H4 (cell line): ENCODE measurements around the gene CES3. TPM values are rescaled to one million over a fixed set of nuclear protein-coding genes. Genes with fewer than 3 reads are reported as not detected.
"Not testable (repeated sequence)": the region's sequence is repeated elsewhere in the genome, so short reads cannot be mapped to it uniquely, and the experiment has no call there.

Experiments
- DNase-seq: peaks from one replicate; pipeline ENCODE4 v3.0.0-alpha.2; 2015; ENCODE audit warnings: low spot score
- total RNA-seq: library from RNA; depleted of rRNA; stranded (reverse); fragments of >200 nt; shearing (Covaris generic); gene quantifications from 2 replicates; pipeline ENCODE4 v1.2.3, GENCODE V29; 2014

Gene CES3
- total RNA-seq, 1 experiment from 2014 or later = 1.2 TPM

GRCh38 chr16:66926171-66926947, 34.7 kb upstream of the CES3 start:
- DNase-seq = no peak

- DNase-seq = peak; percentile 84
Measured at GRCh38 chr16:66926961-66927436, 34.1 kb upstream of the CES3 start.

GRCh38 chr16:66927918-66928649, 33.0 kb upstream of the CES3 start:
- no peak for DNase-seq

- DNase-seq = peak; percentile 36
Measured at GRCh38 chr16:66928702-66929388, 32.2 kb upstream of the CES3 start.

GRCh38 chr16:66930189-66930588, 30.9 kb upstream of the CES3 start:
- DNase-seq = peak; percentile 65

GRCh38 chr16:66931665-66932064, 29.4 kb upstream of the CES3 start:
- DNase-seq = no peak

GRCh38 chr16:66932076-66932475, 29.0 kb upstream of the CES3 start:
- DNase-seq = no peak

- DNase-seq = no peak
Measured at GRCh38 chr16:66933776-66934137, 27.3 kb upstream of the CES3 start.

GRCh38 chr16:66934138-66934838, 26.8 kb upstream of the CES3 start, which contains the start of gene CIAO2B:
Gene CIAO2B (minus strand): TSS chr16:66934402. CDS start chr16:66934364, 38 bp downstream.
- DNase-seq = peak; percentile 81

- not testable (repeated sequence) for DNase-seq
Measured at GRCh38 chr16:66934839-66935313, 26.2 kb upstream of the CES3 start.

GRCh38 chr16:66935314-66936011, 25.6 kb upstream of the CES3 start, which contains the start of gene CES2:
Gene CES2 (plus strand): TSS chr16:66935516. CDS start chr16:66935636, 120 bp downstream.
- no peak for DNase-seq

GRCh38 chr16:66936462-66936861, 24.6 kb upstream of the CES3 start:
- no peak for DNase-seq

- DNase-seq = no peak
Measured at GRCh38 chr16:66936889-66937554, 24.0 kb upstream of the CES3 start.

- DNase-seq = no peak
Measured at GRCh38 chr16:66937725-66938337, 23.2 kb upstream of the CES3 start.

- DNase-seq = no peak
Measured at GRCh38 chr16:66939366-66939765, 21.7 kb upstream of the CES3 start.

GRCh38 chr16:66940236-66940635, 20.8 kb upstream of the CES3 start:
- DNase-seq = no peak

GRCh38 chr16:66942981-66943380, 18.1 kb upstream of the CES3 start:
- DNase-seq = no peak

GRCh38 chr16:66943426-66944053, 17.5 kb upstream of the CES3 start:
- DNase-seq = no peak

GRCh38 chr16:66944054-66944441, 17.0 kb upstream of the CES3 start:
- no peak for DNase-seq
